Liver (tissue), 9 donors: ENCODE results near the gene CASQ2. TPM values are rescaled to one million over a fixed set of nuclear protein-coding genes. Genes with fewer than 3 reads are reported as not detected.

Experiments
- DNase-seq: peaks from one replicate; pipeline ENCODE4 v3.0.0-alpha.2; 2017; ENCODE audit warnings: low spot score
- H3K27ac ChIP-seq, 2 donors: one replicate each; pipeline ENCODE4 v1.7.0; 2013; ENCODE audit warnings: inconsistent platforms in 2 of 2, low read length in 2 of 2, control low read depth in 1 of 2, low read depth in 1 of 2, mild to moderate bottlenecking in 1 of 2
- H3K27me3 ChIP-seq, 4 donors: one replicate each; pipeline versions ENCODE4 v1.6.1 to v1.7.0; 2013; ENCODE audit warnings: low read length in 3 of 4, inconsistent platforms in 1 of 4, mild to moderate bottlenecking in 1 of 4, moderate library complexity in 1 of 4; ENCODE audit not compliant: control insufficient read depth in 4 of 4, insufficient read depth in 4 of 4
- H3K36me3 ChIP-seq, 4 donors: one replicate each; pipeline versions ENCODE4 v1.6.1 to v1.7.0; 2013; ENCODE audit warnings: low read length in 3 of 4, mild to moderate bottlenecking in 3 of 4, low read depth in 1 of 4, moderate library complexity in 1 of 4; ENCODE audit not compliant: control insufficient read depth in 4 of 4, insufficient read depth in 3 of 4
- H3K4me1 ChIP-seq, 4 donors: one replicate each; pipeline versions ENCODE4 v1.6.1 to v1.7.0; 2013; ENCODE audit warnings: low read length in 3 of 4, mild to moderate bottlenecking in 3 of 4, moderate library complexity in 1 of 4; ENCODE audit not compliant: control insufficient read depth in 4 of 4, insufficient read depth in 4 of 4
- H3K4me3 ChIP-seq, 3 donors: one replicate each; pipeline versions ENCODE4 v1.6.1 to v1.7.0; 2013; ENCODE audit warnings: low read length in 3 of 3, control low read depth in 1 of 3, low read depth in 1 of 3, mild to moderate bottlenecking in 1 of 3
- H3K9ac ChIP-seq, 2 donors: one replicate each; pipeline ENCODE4 v1.7.0; 2013; ENCODE audit warnings: low read length in 2 of 2, mild to moderate bottlenecking in 2 of 2, moderate library complexity in 2 of 2, control low read depth in 1 of 2, low read depth in 1 of 2
- H3K9me3 ChIP-seq, 4 donors: one replicate each; pipeline versions ENCODE4 v1.6.1 to v1.7.0; 2013; ENCODE audit warnings: low read length in 3 of 4; ENCODE audit not compliant: control insufficient read depth in 4 of 4
- EGR1 ChIP-seq, 2 donors: IDR thresholded peaks; 2 replicates each; pipeline ENCODE4 v1.6.1; 2016 to 2018; ENCODE audit warnings: antibody characterized with exemption in 2 of 2, low read depth in 2 of 2
- FOXA1 ChIP-seq: IDR thresholded peaks from 2 replicates; pipeline ENCODE4 v1.6.1; 2016; ENCODE audit warnings: antibody characterized with exemption
- FOXA2 ChIP-seq: IDR thresholded peaks from 2 replicates; pipeline ENCODE4 v1.6.1; 2016; ENCODE audit warnings: antibody characterized with exemption
- GABPA ChIP-seq, 2 donors: IDR thresholded peaks in 1 of 2; conservative IDR thresholded peaks in 1 of 2; 2 replicates each; pipeline ENCODE4 v1.6.1; 2016; ENCODE audit warnings: antibody characterized with exemption in 2 of 2, mild to moderate bottlenecking in 1 of 2, moderate library complexity in 1 of 2
- HNF4A ChIP-seq, 2 donors: conservative IDR thresholded peaks; 2 replicates each; pipeline ENCODE4 v1.6.1; 2016; ENCODE audit warnings: antibody characterized with exemption in 2 of 2, mild to moderate bottlenecking in 2 of 2
- HNF4G ChIP-seq: IDR thresholded peaks from 2 replicates; pipeline ENCODE4 v1.6.1; 2016; ENCODE audit warnings: antibody characterized with exemption
- JUND ChIP-seq, 2 donors: IDR thresholded peaks; 2 replicates each; pipeline ENCODE4 v1.6.1; 2016; ENCODE audit warnings: antibody characterized with exemption in 2 of 2
- NR2F2 ChIP-seq: IDR thresholded peaks from 2 replicates; pipeline ENCODE4 v1.6.1; 2016; ENCODE audit warnings: antibody characterized with exemption
- RAD21 ChIP-seq, 2 donors: IDR thresholded peaks; 2 replicates each; pipeline ENCODE4 v1.6.1; 2016; ENCODE audit warnings: antibody characterized with exemption in 2 of 2, mild to moderate bottlenecking in 2 of 2
- RXRA ChIP-seq, 2 donors: IDR thresholded peaks; 2 replicates each; pipeline ENCODE4 v1.6.1; 2017 to 2018; ENCODE audit warnings: antibody characterized with exemption in 2 of 2, mild to moderate bottlenecking in 1 of 2
- SP1 ChIP-seq: IDR thresholded peaks from 2 replicates; pipeline ENCODE4 v1.6.1; 2018; ENCODE audit warnings: antibody characterized with exemption, mild to moderate bottlenecking
- TAF1 ChIP-seq: conservative IDR thresholded peaks from 2 replicates; pipeline ENCODE4 v1.6.1; 2016; ENCODE audit warnings: antibody characterized with exemption, mild to moderate bottlenecking
- YY1 ChIP-seq: IDR thresholded peaks from 2 replicates; pipeline ENCODE4 v1.6.1; 2016; ENCODE audit warnings: antibody characterized with exemption, mild to moderate bottlenecking
- WGBS: extraction: QIAGEN DNeasy Blood & Tissue Kit; methylation state at CpG from one replicate; pipeline ENCODE4 v1.1.7; 2013; 5-methylcytosine and 5-hydroxymethylcytosine counted together
- polyA plus RNA-seq, 2 donors: library from polyadenylated mRNA; stranded (reverse) in 1 of 2; unstranded in 1 of 2; fragments of 200-250 nt in 1 of 2; fragments of >200 nt in 1 of 2; fragmentation: Nextera tagmentation in 1 of 2; extraction: Ambion mirVana in 1 of 2; gene quantifications; one replicate each; pipeline versions ENCODE4 v1.2.1 to v1.2.3, GENCODE V29; 2013 to 2015
- total RNA-seq, 2 donors: library from RNA; depleted of rRNA; stranded (reverse); fragments of >200 nt; gene quantifications; one replicate each; pipeline ENCODE4 v1.2.3, GENCODE V29; 2014
- TF ChIP-seq, protein P1 (sequence below): IDR thresholded peaks from 2 replicates; pipeline ENCODE4 v1.6.1; 2016; ENCODE audit warnings: antibody characterized with exemption
- TF ChIP-seq, protein P2 (sequence below): IDR thresholded peaks from 2 replicates; pipeline ENCODE4 v1.6.1; 2016; ENCODE audit warnings: antibody characterized with exemption
- TF ChIP-seq, protein P3 (sequence below): IDR thresholded peaks from 2 replicates; pipeline ENCODE4 v1.6.1; 2016; ENCODE audit warnings: antibody characterized with exemption
- TF ChIP-seq, protein P4 (sequence below): fragments of 150-350 bp; IDR thresholded peaks from 2 replicates; pipeline ENCODE4 v1.5.1; 2017; ENCODE audit warnings: improper control_type of control experiment, low read depth, low read length; ENCODE audit not compliant: missing input control
- donor health status: healthy.
- donor health status: healthy.
- donor health status: healthy.
- donor health status: healthy.
- donor health status: healthy.

Gene CASQ2
- total and polyA plus RNA-seq, 4 donors = 0.33 to 1.1 TPM; not detected in 2

DNA sequence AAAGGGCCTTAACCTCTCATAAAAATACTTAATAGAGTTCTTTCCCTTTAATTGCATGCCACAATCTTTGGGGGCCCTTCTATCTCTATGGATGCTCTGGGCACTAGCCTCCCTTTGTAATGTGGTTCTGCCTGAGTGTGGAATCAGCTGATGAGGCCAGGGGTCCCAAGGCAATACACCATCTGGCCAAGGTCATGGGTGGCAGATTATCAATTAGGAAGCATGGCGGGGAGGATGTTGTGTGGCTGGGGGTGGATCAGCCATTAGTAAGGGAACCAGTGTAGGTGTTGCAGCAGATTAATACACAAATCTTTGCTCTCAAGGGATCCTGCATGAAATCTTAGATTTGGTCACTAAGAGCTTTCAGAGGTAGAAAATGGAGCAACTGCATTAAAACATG, 37.1 kb upstream of the CASQ2 start:
- TF ChIP-seq NR2F2 (no peak), HNF4G (no peak), EGR1 (IDR thresholded peaks at IDR 0.05; ENCODE audit: low read depth in 2 of 2) (no peak), HNF4A (conservative IDR thresholded peaks at IDR 0.05) (no peak), YY1 (no peak)
- TF ChIP-seq, protein P1, sequence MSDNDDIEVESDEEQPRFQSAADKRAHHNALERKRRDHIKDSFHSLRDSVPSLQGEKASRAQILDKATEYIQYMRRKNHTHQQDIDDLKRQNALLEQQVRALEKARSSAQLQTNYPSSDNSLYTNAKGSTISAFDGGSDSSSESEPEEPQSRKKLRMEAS = no peak
- TF ChIP-seq, protein P2, sequence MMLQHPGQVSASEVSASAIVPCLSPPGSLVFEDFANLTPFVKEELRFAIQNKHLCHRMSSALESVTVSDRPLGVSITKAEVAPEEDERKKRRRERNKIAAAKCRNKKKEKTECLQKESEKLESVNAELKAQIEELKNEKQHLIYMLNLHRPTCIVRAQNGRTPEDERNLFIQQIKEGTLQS = no peak
- TF ChIP-seq, protein P3, sequence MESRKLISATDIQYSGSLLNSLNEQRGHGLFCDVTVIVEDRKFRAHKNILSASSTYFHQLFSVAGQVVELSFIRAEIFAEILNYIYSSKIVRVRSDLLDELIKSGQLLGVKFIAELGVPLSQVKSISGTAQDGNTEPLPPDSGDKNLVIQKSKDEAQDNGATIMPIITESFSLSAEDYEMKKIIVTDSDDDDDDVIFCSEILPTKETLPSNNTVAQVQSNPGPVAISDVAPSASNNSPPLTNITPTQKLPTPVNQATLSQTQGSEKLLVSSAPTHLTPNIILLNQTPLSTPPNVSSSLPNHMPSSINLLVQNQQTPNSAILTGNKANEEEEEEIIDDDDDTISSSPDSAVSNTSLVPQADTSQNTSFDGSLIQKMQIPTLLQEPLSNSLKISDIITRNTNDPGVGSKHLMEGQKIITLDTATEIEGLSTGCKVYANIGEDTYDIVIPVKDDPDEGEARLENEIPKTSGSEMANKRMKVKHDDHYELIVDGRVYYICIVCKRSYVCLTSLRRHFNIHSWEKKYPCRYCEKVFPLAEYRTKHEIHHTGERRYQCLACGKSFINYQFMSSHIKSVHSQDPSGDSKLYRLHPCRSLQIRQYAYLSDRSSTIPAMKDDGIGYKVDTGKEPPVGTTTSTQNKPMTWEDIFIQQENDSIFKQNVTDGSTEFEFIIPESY = no peak
- DNase-seq = no peak
- Histone ChIP-seq H3K36me3 (no peaks in the 10 kb centered on the region), H3K4me3 (no peak overlapping the region), H3K9ac (no peak overlapping the region), H3K27me3 (no peaks in the 10 kb centered on the region), H3K4me1 (no peaks in the 10 kb centered on the region), H3K27ac (no peak overlapping the region), H3K9me3 (no peaks in the 10 kb centered on the region)
- WGBS = 92% methylated on average over 1 of the region's 1 CpG

DNA sequence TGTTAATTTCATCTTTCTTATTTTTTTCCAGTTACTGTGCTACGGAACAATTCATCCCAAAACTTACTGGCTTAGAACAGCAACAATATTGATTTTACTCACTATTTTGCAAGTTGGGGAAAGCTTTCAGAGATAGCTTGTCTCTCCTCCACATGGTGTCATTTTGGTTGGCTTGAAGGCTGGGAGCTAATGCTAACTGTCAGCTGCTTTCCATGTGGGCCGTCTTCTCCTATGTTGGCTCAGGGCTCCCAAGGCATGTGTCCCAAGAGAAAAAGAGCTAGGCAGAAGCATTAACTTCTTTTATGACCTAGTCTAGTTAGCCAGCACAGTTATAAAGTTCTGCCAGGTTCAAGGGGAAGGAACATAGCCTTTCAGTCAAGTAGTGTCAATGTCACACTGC, 33.9 kb upstream of the CASQ2 start:
- Histone ChIP-seq H3K27ac (no peak overlapping the region), H3K4me3 (no peak overlapping the region), H3K9me3 (no peaks in the 10 kb centered on the region), H3K36me3 (no peaks in the 10 kb centered on the region), H3K9ac (no peak overlapping the region), H3K27me3 (peaks cover 0 to 2% (median under 1%) of the 10 kb centered on the region in 4 donors), H3K4me1 (no peaks in the 10 kb centered on the region)
- DNase-seq = no peak
- TF ChIP-seq FOXA2 (no peak), NR2F2 (no peak), RXRA (IDR thresholded peaks at IDR 0.05) (no peak), SP1 (no peak), FOXA1 (no peak), TAF1 (no peak), RAD21 (IDR thresholded peaks at IDR 0.05) (no peak), GABPA (IDR thresholded peaks at IDR 0.05 in 1 of 2, conservative IDR thresholded peaks at IDR 0.05 in 1 of 2) (no peak), JUND (IDR thresholded peaks at IDR 0.05) (no peak), HNF4G (no peak), YY1 (no peak)
- TF ChIP-seq, protein P3 = no peak
- WGBS = 68% methylated on average over 2 of the region's 2 CpGs

DNA sequence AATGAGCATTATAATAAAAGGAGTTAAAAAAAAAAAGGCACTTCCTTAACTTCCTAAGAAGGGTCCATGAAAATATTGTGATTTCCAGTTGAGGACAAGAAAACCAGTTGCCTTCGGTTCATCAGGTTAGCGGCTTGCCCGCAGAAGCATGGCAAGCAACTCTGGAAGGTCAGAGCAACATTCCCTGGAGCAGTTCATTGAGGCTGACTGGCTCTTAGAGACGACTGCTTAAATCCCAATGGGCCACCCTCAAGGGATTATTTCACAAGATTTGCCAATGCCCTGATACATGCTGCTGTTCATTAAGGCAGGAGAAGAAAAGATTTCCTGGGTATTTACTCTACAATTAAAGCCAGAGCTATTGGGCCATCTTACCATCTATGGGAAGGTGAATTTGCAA, 29.0 kb upstream of the CASQ2 start:
- no peaks in the 10 kb centered on the region for H3K4me1 ChIP-seq
- H3K27me3 ChIP-seq = peaks cover 0 to 2% (median under 1%) of the 10 kb centered on the region in 4 donors
- H3K27ac ChIP-seq = no peak overlapping the region
- no peak overlapping the region for H3K4me3 ChIP-seq
- no peaks in the 10 kb centered on the region for H3K9me3 ChIP-seq
- no peak overlapping the region for H3K9ac ChIP-seq
- WGBS = 95% methylated on average over 4 of the region's 4 CpGs
- no peak for DNase-seq
- no peaks in the 10 kb centered on the region for H3K36me3 ChIP-seq
- TF ChIP-seq TAF1 = no peak
- no peak for TF ChIP-seq SP1
- TF ChIP-seq, protein P4, sequence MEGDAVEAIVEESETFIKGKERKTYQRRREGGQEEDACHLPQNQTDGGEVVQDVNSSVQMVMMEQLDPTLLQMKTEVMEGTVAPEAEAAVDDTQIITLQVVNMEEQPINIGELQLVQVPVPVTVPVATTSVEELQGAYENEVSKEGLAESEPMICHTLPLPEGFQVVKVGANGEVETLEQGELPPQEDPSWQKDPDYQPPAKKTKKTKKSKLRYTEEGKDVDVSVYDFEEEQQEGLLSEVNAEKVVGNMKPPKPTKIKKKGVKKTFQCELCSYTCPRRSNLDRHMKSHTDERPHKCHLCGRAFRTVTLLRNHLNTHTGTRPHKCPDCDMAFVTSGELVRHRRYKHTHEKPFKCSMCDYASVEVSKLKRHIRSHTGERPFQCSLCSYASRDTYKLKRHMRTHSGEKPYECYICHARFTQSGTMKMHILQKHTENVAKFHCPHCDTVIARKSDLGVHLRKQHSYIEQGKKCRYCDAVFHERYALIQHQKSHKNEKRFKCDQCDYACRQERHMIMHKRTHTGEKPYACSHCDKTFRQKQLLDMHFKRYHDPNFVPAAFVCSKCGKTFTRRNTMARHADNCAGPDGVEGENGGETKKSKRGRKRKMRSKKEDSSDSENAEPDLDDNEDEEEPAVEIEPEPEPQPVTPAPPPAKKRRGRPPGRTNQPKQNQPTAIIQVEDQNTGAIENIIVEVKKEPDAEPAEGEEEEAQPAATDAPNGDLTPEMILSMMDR = no peak
- TF ChIP-seq, protein P3 = no peak
- no peak for TF ChIP-seq RXRA (IDR thresholded peaks at IDR 0.05)
- TF ChIP-seq YY1 = no peak
- TF ChIP-seq RAD21 (IDR thresholded peaks at IDR 0.05) = no peak
- no peak for TF ChIP-seq GABPA (IDR thresholded peaks at IDR 0.05 in 1 of 2, conservative IDR thresholded peaks at IDR 0.05 in 1 of 2)
- no peak for TF ChIP-seq HNF4G
- no peak for TF ChIP-seq FOXA1
- no peak for TF ChIP-seq FOXA2
- TF ChIP-seq, protein P1 = no peak
- no peak for TF ChIP-seq NR2F2
